CD4-positive, alpha-beta T cell treated with Interleukin-6 for 4 hours (primary cell): ENCODE data around the gene EEF1G.
"Not testable (repeated sequence)": the region's sequence is repeated elsewhere in the genome, so short reads cannot be mapped to it uniquely, and the experiment has no call there.

Source experiments
- DNase-seq: peaks from one replicate; pipeline ENCODE4 v3.0.0-alpha.2; 2020; ENCODE audit warnings: mixed read lengths

Gene EEF1G

GRCh38 chr11:62553839-62554361, 19.8 kb downstream of the EEF1G start:
- no peak for DNase-seq

GRCh38 chr11:62553080-62553838, 20.4 kb downstream of the EEF1G start:
- peak; percentile 69 for DNase-seq

- no peak for DNase-seq
These were observed 21.1 kb downstream of the EEF1G start for GRCh38 chr11:62552485-62553079.

- DNase-seq, result not testable (repeated sequence)
These were observed 23.2 kb downstream of the EEF1G start for GRCh38 chr11:62550478-62550877.

GRCh38 chr11:62548545-62549335, 25.0 kb downstream of the EEF1G start:
- DNase-seq, result no peak

GRCh38 chr11:62547691-62548281, 25.9 kb downstream of the EEF1G start:
- DNase-seq, result no peak

- DNase-seq, result no peak
These were observed 26.6 kb downstream of the EEF1G start for GRCh38 chr11:62546929-62547625.

- DNase-seq, result peak; percentile 72
These were observed 27.3 kb downstream of the EEF1G start, which contains the start of gene AHNAK for GRCh38 chr11:62546244-62546928. AHNAK (minus strand) TSS chr11:62546806; CDS start chr11:62536098, 10,708 bp downstream.

GRCh38 chr11:62545437-62546243, 28.1 kb downstream of the EEF1G start:
- DNase-seq, result peak; percentile 75

- peak; percentile 47 for DNase-seq
These were observed 28.9 kb downstream of the EEF1G start for GRCh38 chr11:62544581-62545436.

GRCh38 chr11:62543680-62544444, 29.8 kb downstream of the EEF1G start:
- DNase-seq, result no peak

GRCh38 chr11:62542750-62543567, 30.7 kb downstream of the EEF1G start:
- DNase-seq, result peak; percentile 75

- no peak for DNase-seq
These were observed 31.5 kb downstream of the EEF1G start for GRCh38 chr11:62542111-62542745.

GRCh38 chr11:62540804-62541701, 32.6 kb downstream of the EEF1G start:
- no peak for DNase-seq

GRCh38 chr11:62539238-62539925, 34.3 kb downstream of the EEF1G start:
- DNase-seq, result peak; percentile 75
